NB4 (cell line): Measurements from ENCODE around the gene COTL1.

Source experiments
- CTCF ChIP-seq: IDR thresholded peaks from one replicate; pipeline ENCODE4 v1.5.1; 2012; ENCODE audit warnings: low read depth, low read length
- MAX ChIP-seq: IDR thresholded peaks from 2 replicates; pipeline ENCODE4 v1.6.1; 2011; ENCODE audit warnings: low read depth, low read length
- MYC ChIP-seq: IDR thresholded peaks from 2 replicates; pipeline ENCODE4 v1.6.1; 2011; ENCODE audit warnings: low read depth, low read length
- POLR2A ChIP-seq: IDR thresholded peaks from 2 replicates; pipeline ENCODE4 v1.6.1; 2011; ENCODE audit warnings: mild to moderate bottlenecking; ENCODE audit not compliant: insufficient read length; ENCODE audit errors: extremely low read depth

- TF ChIP-seq POLR2A (no peak), CTCF (no peak), MAX (no peak), MYC (no peak)
Measured at GRCh38 chr16:84581158-84581557, 36.7 kb downstream of the COTL1 start.
